Lung (tissue), 12 donors: ENCODE measurements around the gene TOGARAM2. TPM values are rescaled to one million over a fixed set of nuclear protein-coding genes. Genes with fewer than 3 reads are reported as not detected.
A peak's percentile ranks its signal among the peaks of the same experiment; 100 is the strongest.

Source experiments
- ATAC-seq: fragments of 200-7000 bp; cut with Tn5 transposase; one replicate; pipeline ENCODE4 v1.9.1; 2020; ENCODE audit warnings: moderate number of reproducible peaks; ENCODE audit not compliant: insufficient read depth, low FRiP score
- DNase-seq, 3 donors: peaks; one replicate each; pipeline ENCODE4 v3.0.0-alpha.2; 2013 to 2017
- H3K27ac ChIP-seq, 2 donors: one replicate each; pipeline ENCODE4 v1.5.1; 2013; ENCODE audit warnings: mild to moderate bottlenecking in 2 of 2, moderate library complexity in 2 of 2, control low read depth in 1 of 2, inconsistent platforms in 1 of 2, low read depth in 1 of 2, low read length in 1 of 2
- H3K27me3 ChIP-seq, 3 donors: one replicate each; pipeline ENCODE4 v1.5.1; 2013; ENCODE audit warnings: low read length in 2 of 3; ENCODE audit not compliant: control insufficient read depth in 3 of 3, insufficient read depth in 3 of 3
- H3K36me3 ChIP-seq, 4 donors: one replicate each; pipeline ENCODE4 v1.5.1; 2013; ENCODE audit warnings: low read length in 4 of 4, mild to moderate bottlenecking in 1 of 4, moderate library complexity in 1 of 4; ENCODE audit not compliant: control insufficient read depth in 4 of 4, insufficient read depth in 4 of 4
- H3K4me1 ChIP-seq, 5 donors: one replicate each; pipeline ENCODE4 v1.5.1; 2013; ENCODE audit warnings: low read length in 5 of 5, mild to moderate bottlenecking in 2 of 5, moderate library complexity in 1 of 5; ENCODE audit not compliant: control insufficient read depth in 5 of 5, insufficient read depth in 5 of 5
- H3K4me3 ChIP-seq: one replicate; pipeline ENCODE4 v1.5.1; 2013; ENCODE audit warnings: mild to moderate bottlenecking, control low read depth, moderate library complexity
- H3K9ac ChIP-seq, 2 donors: one replicate each; pipeline ENCODE4 v1.5.1; 2013; ENCODE audit warnings: low read length in 2 of 2, control low read depth in 1 of 2; ENCODE audit not compliant: insufficient read depth in 1 of 2
- H3K9me3 ChIP-seq, 4 donors: one replicate each; pipeline ENCODE4 v1.5.1; 2013; ENCODE audit warnings: low read length in 3 of 4, mild to moderate bottlenecking in 1 of 4, moderate library complexity in 1 of 4; ENCODE audit not compliant: control insufficient read depth in 4 of 4, insufficient read depth in 3 of 4
- WGBS, 2 donors: extraction: QIAGEN DNeasy Blood & Tissue Kit; methylation state at CpG; one replicate each; pipeline ENCODE4 v1.1.7; 2013; 5-methylcytosine and 5-hydroxymethylcytosine counted together
- polyA plus RNA-seq, 2 donors: library from polyadenylated mRNA; stranded (reverse); fragments of 200-250 nt; gene quantifications; one replicate each; pipeline ENCODE4 v1.2.1, GENCODE V29; 2013
- total RNA-seq, 2 donors: library from RNA; depleted of rRNA in 1 of 2; stranded (reverse); fragments of >200 nt in 1 of 2; gene quantifications; one replicate each; pipeline ENCODE4 v1.2.1, GENCODE V29; 2014 to 2021
- TF ChIP-seq, protein P1 (sequence below): IDR thresholded peaks from 2 replicates; pipeline ENCODE4 v1.5.1; 2012; ENCODE audit warnings: mild to moderate bottlenecking; ENCODE audit errors: control extremely low read depth, extremely low read depth
- donor health status: control.
- donor health status: control.
- donor health status: Bipolar disorder and iron deficiency.
- donor health status: healthy.
- donor health status: DM: yes; HTN: yes; CAD: no.

Gene TOGARAM2
- total and polyA plus RNA-seq, 4 donors = 7.0 to 19.8 (median 8.6) TPM

- 92 to 93% methylated on average over 8 of the region's 8 CpGs for WGBS, 2 donors
- ATAC-seq = no peak
- Histone ChIP-seq H3K4me3 (no peak within 1 kb of the TSS), H3K9ac (no peak within 1 kb of the TSS), H3K4me1 (peaks cover 0 to 5% (median 0%) of the 10 kb centered on the region in 5 donors), H3K9me3 (peaks cover 0 to 5% (median 0%) of the 10 kb centered on the region in 4 donors), H3K36me3 (no peaks in the 10 kb centered on the region), H3K27ac (peak within 1 kb of the TSS in 1 of 2 donors; percentile 36), H3K27me3 (no peaks in the 10 kb centered on the region)
- TF ChIP-seq, protein P1, sequence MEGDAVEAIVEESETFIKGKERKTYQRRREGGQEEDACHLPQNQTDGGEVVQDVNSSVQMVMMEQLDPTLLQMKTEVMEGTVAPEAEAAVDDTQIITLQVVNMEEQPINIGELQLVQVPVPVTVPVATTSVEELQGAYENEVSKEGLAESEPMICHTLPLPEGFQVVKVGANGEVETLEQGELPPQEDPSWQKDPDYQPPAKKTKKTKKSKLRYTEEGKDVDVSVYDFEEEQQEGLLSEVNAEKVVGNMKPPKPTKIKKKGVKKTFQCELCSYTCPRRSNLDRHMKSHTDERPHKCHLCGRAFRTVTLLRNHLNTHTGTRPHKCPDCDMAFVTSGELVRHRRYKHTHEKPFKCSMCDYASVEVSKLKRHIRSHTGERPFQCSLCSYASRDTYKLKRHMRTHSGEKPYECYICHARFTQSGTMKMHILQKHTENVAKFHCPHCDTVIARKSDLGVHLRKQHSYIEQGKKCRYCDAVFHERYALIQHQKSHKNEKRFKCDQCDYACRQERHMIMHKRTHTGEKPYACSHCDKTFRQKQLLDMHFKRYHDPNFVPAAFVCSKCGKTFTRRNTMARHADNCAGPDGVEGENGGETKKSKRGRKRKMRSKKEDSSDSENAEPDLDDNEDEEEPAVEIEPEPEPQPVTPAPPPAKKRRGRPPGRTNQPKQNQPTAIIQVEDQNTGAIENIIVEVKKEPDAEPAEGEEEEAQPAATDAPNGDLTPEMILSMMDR = no peak
- DNase-seq = no peak
Observed at GRCh38 chr2:29074411-29074810, 93.3 kb downstream of the TOGARAM2 start, which contains the start of gene PCARE. Gene PCARE (minus strand): TSS chr2:29074523. CDS start chr2:29074261, 262 bp downstream.

GRCh38 chr2:29075894-29076705, 95.0 kb downstream of the TOGARAM2 start:
- TF ChIP-seq, protein P1 = no peak
- H3K9me3 ChIP-seq = peaks cover 0 to 19% (median 3%) of the 10 kb centered on the region in 4 donors
- H3K27ac ChIP-seq = no peak overlapping the region
- H3K36me3 ChIP-seq = no peaks in the 10 kb centered on the region
- 60 to 74% methylated on average over 14 of the region's 14 CpGs for WGBS, 2 donors
- H3K4me3 ChIP-seq = no peak overlapping the region
- no peak for ATAC-seq
- H3K9ac ChIP-seq = no peak overlapping the region
- peaks cover 0 to 4% (median 0%) of the 10 kb centered on the region in 5 donors for H3K4me1 ChIP-seq
- no peaks in the 10 kb centered on the region for H3K27me3 ChIP-seq
- DNase-seq = no peak

- Histone ChIP-seq H3K36me3 (no peaks in the 10 kb centered on the region), H3K27ac (no peak overlapping the region), H3K4me3 (no peak overlapping the region), H3K9ac (no peak overlapping the region), H3K27me3 (no peaks in the 10 kb centered on the region), H3K4me1 (peaks cover 0 to 4% (median 0%) of the 10 kb centered on the region in 5 donors), H3K9me3 (peaks cover 0 to 19% (median 3%) of the 10 kb centered on the region in 4 donors)
- 93 to 96% methylated on average over 7 of the region's 7 CpGs for WGBS, 2 donors
- TF ChIP-seq, protein P1 = no peak
- DNase-seq = no peak
- ATAC-seq = no peak
Observed at GRCh38 chr2:29079887-29080286, 98.8 kb downstream of the TOGARAM2 start.
